NCI-H1930 (cell line): ENCODE data around the gene LATS1.
A peak's percentile ranks its signal among the peaks of the same experiment; 100 is the strongest.
"Not testable (repeated sequence)": the region's sequence is repeated elsewhere in the genome, so short reads cannot be mapped to it uniquely, and the experiment has no call there.

Experiments
- DNase-seq, 2 experiments: peaks; one replicate each; lab custom pipeline; 2025; lab: John Stamatoyannopoulos, UW

Gene LATS1

GRCh38 chr6:149728499-149729234, 10.8 kb upstream of the LATS1 start:
- DNase-seq, result no peak

- no peak for DNase-seq
Measured at GRCh38 chr6:149727793-149728498, 10.0 kb upstream of the LATS1 start.

GRCh38 chr6:149725785-149726184, 7.9 kb upstream of the LATS1 start:
- DNase-seq, result no peak

- DNase-seq, result peak in 1 of 2 experiments; percentile 29
Measured at GRCh38 chr6:149723771-149724417, 6.0 kb upstream of the LATS1 start.

GRCh38 chr6:149723262-149723661, 5.4 kb upstream of the LATS1 start:
- no peak for DNase-seq

GRCh38 chr6:149719531-149719930, 1.6 kb upstream of the LATS1 start:
- no peak for DNase-seq

- no peak for DNase-seq
Measured at GRCh38 chr6:149717255-149717587, 680 bp downstream of the LATS1 start.

GRCh38 chr6:149716181-149716963, 1.5 kb downstream of the LATS1 start:
- DNase-seq, result no peak

GRCh38 chr6:149714442-149714841, 3.5 kb downstream of the LATS1 start:
- DNase-seq, result no peak

- no peak for DNase-seq
Measured at GRCh38 chr6:149711711-149712110, 6.2 kb downstream of the LATS1 start.

GRCh38 chr6:149701714-149702113, 16.2 kb downstream of the LATS1 start:
- DNase-seq, result no peak

GRCh38 chr6:149699150-149699549, 18.8 kb downstream of the LATS1 start:
- no peak for DNase-seq

GRCh38 chr6:149698175-149698574, 19.7 kb downstream of the LATS1 start:
- DNase-seq, result no peak

GRCh38 chr6:149696901-149697300, 21.0 kb downstream of the LATS1 start:
- no peak for DNase-seq

- no peak for DNase-seq
Measured at GRCh38 chr6:149694921-149695320, 23.0 kb downstream of the LATS1 start.

GRCh38 chr6:149691201-149691600, 26.7 kb downstream of the LATS1 start:
- DNase-seq, result no peak

- DNase-seq, result no peak
Measured at GRCh38 chr6:149686230-149686629, 31.7 kb downstream of the LATS1 start.

GRCh38 chr6:149683256-149683859, 34.5 kb downstream of the LATS1 start:
- no peak for DNase-seq

- not testable (repeated sequence) for DNase-seq
Measured at GRCh38 chr6:149681845-149682244, 36.1 kb downstream of the LATS1 start.

GRCh38 chr6:149681209-149681608, 36.7 kb downstream of the LATS1 start:
- no peak for DNase-seq

GRCh38 chr6:149680503-149680902, 37.4 kb downstream of the LATS1 start:
- DNase-seq, result no peak

- DNase-seq, result not testable (repeated sequence)
Measured at GRCh38 chr6:149672265-149672664, 45.6 kb downstream of the LATS1 start.
